ENCODE data around the gene NACAD. TPM values are rescaled to one million over a fixed set of nuclear protein-coding genes. Genes with fewer than 3 reads are reported as not detected.
A peak's percentile ranks its signal among the peaks of the same experiment; 100 is the strongest.

NACAD gene
- total RNA-seq, 4 donors from 2014 or later = 1.5 to 13.6 (median 5.0) TPM; not detected in 1

- Histone ChIP-seq H3K36me3 (peaks cover 0 to under 1% (median 0%) of the 10 kb centered on the region in 3 donors), H3K9me3 (no peaks in the 10 kb centered on the region), H3K4me3 (no peak overlapping the region), H3K27ac (no peak overlapping the region), H3K4me1 (no peaks in the 10 kb centered on the region), H3K27me3 (no peaks in the 10 kb centered on the region)
- TF ChIP-seq, protein P1, sequence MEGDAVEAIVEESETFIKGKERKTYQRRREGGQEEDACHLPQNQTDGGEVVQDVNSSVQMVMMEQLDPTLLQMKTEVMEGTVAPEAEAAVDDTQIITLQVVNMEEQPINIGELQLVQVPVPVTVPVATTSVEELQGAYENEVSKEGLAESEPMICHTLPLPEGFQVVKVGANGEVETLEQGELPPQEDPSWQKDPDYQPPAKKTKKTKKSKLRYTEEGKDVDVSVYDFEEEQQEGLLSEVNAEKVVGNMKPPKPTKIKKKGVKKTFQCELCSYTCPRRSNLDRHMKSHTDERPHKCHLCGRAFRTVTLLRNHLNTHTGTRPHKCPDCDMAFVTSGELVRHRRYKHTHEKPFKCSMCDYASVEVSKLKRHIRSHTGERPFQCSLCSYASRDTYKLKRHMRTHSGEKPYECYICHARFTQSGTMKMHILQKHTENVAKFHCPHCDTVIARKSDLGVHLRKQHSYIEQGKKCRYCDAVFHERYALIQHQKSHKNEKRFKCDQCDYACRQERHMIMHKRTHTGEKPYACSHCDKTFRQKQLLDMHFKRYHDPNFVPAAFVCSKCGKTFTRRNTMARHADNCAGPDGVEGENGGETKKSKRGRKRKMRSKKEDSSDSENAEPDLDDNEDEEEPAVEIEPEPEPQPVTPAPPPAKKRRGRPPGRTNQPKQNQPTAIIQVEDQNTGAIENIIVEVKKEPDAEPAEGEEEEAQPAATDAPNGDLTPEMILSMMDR (IDR thresholded peaks at IDR 0.05) = no peak
- TF ChIP-seq POLR2A (IDR thresholded peaks at IDR 0.05) = no peak
- DNase-seq = peak in 1 of 3 donors; percentile 3
Observed at GRCh38 chr7:45055594-45056219, 33.1 kb downstream of the NACAD start.

- TF ChIP-seq POLR2A (IDR thresholded peaks at IDR 0.05) = no peak
- TF ChIP-seq, protein P1 (IDR thresholded peaks at IDR 0.05) = no peak
- H3K4me1 ChIP-seq = no peaks in the 10 kb centered on the region
- no peaks in the 10 kb centered on the region for H3K9me3 ChIP-seq
- H3K27ac ChIP-seq = no peak overlapping the region
- peaks cover 0 to 7% (median 0%) of the 10 kb centered on the region in 3 donors for H3K36me3 ChIP-seq
- no peak overlapping the region for H3K4me3 ChIP-seq
- DNase-seq = peak in 1 of 3 donors; percentile 6
- no peaks in the 10 kb centered on the region for H3K27me3 ChIP-seq
Observed at GRCh38 chr7:45055016-45055415, 33.8 kb downstream of the NACAD start.

- peak in 1 of 3 donors; percentile 34 for DNase-seq
- Histone ChIP-seq H3K27me3 (no peaks in the 10 kb centered on the region), H3K4me3 (no peak overlapping the region), H3K4me1 (no peaks in the 10 kb centered on the region), H3K36me3 (peaks cover 0 to 7% (median 0%) of the 10 kb centered on the region in 3 donors), H3K9me3 (no peaks in the 10 kb centered on the region), H3K27ac (no peak overlapping the region)
- no peak for TF ChIP-seq POLR2A (IDR thresholded peaks at IDR 0.05)
Observed at GRCh38 chr7:45054442-45054841, 34.3 kb downstream of the NACAD start.

GRCh38 chr7:45053941-45054340 lies 34.8 kb downstream of the NACAD start:
- H3K4me1 ChIP-seq = no peaks in the 10 kb centered on the region
- H3K36me3 ChIP-seq = peaks cover 0 to 10% (median 0%) of the 10 kb centered on the region in 3 donors
- H3K9me3 ChIP-seq = no peaks in the 10 kb centered on the region
- no peaks in the 10 kb centered on the region for H3K27me3 ChIP-seq
- no peak overlapping the region for H3K27ac ChIP-seq
- H3K4me3 ChIP-seq = no peak overlapping the region
- TF ChIP-seq, protein P1 (IDR thresholded peaks at IDR 0.05) = no peak
- TF ChIP-seq POLR2A (IDR thresholded peaks at IDR 0.05) = no peak
- peak in 1 of 3 donors; percentile 22 for DNase-seq

- Histone ChIP-seq H3K9me3 (no peaks in the 10 kb centered on the region), H3K27me3 (no peaks in the 10 kb centered on the region), H3K27ac (no peak overlapping the region), H3K4me1 (no peaks in the 10 kb centered on the region), H3K36me3 (peaks cover 0 to 12% (median 0%) of the 10 kb centered on the region in 3 donors), H3K4me3 (no peak overlapping the region)
- peak in 1 of 3 donors; percentile 18 for DNase-seq
- TF ChIP-seq, protein P1 (IDR thresholded peaks at IDR 0.05) = no peak
- TF ChIP-seq POLR2A (IDR thresholded peaks at IDR 0.05) = no peak
Observed at GRCh38 chr7:45053401-45053800, 35.4 kb downstream of the NACAD start.

DNA sequence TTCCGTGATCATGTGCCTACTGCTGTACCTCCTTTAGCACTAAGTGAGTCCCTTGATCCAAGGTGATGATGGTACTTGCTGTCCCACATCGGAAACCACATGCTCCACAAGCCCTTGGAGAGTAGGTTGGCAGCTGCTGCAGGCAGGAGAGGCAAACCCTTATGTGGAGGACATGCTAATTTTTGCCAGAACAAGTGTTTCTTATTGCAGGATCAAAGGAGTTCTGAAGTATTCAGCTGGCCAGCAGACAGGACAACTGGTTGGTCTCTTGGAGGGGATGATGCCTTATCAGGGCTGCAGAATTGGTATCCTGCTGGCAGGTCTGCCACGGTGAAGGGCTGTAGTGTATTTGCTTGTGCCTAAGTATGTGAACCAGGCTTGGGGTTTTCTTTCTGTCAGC lies 36.8 kb downstream of the NACAD start:
- H3K4me3 ChIP-seq = no peak overlapping the region
- H3K36me3 ChIP-seq = peaks cover 0 to 16% (median 0%) of the 10 kb centered on the region in 3 donors
- H3K9me3 ChIP-seq = no peaks in the 10 kb centered on the region
- H3K4me1 ChIP-seq = no peaks in the 10 kb centered on the region
- H3K27me3 ChIP-seq = no peaks in the 10 kb centered on the region
- no peak overlapping the region for H3K27ac ChIP-seq
- DNase-seq = peak in 1 of 3 donors; percentile 19
- no peak for TF ChIP-seq POLR2A (IDR thresholded peaks at IDR 0.05)
- TF ChIP-seq, protein P1 (IDR thresholded peaks at IDR 0.05) = no peak

Measured in Peyer's patch (tissue), 4 donors.